GM19468 (cell line): ENCODE results near the gene CHRFAM7A.
"Not testable (repeated sequence)": the region's sequence is repeated elsewhere in the genome, so short reads cannot be mapped to it uniquely, and the experiment has no call there.

Experiments
- ATAC-seq: cut with Tn5 transposase; IDR thresholded peaks from one replicate; pipeline ENCODE4 v1.9.1; 2021; ENCODE audit warnings: mild to moderate bottlenecking, moderate library complexity, moderate number of reproducible peaks; ENCODE audit not compliant: unreplicated experiment; ENCODE audit errors: extremely low read depth

CHRFAM7A gene

GRCh38 chr15:30326145-30326544, 67.2 kb downstream of the CHRFAM7A start:
- not testable (repeated sequence) for ATAC-seq

GRCh38 chr15:30321063-30321462, 72.3 kb downstream of the CHRFAM7A start:
- not testable (repeated sequence) for ATAC-seq

- ATAC-seq: not testable (repeated sequence)
These were observed 77.6 kb downstream of the CHRFAM7A start for GRCh38 chr15:30315704-30316103.

- ATAC-seq: not testable (repeated sequence)
These were observed 82.8 kb downstream of the CHRFAM7A start for GRCh38 chr15:30310575-30310974.
